Measurements from ENCODE around the gene AFF4. TPM values are rescaled to one million over a fixed set of nuclear protein-coding genes. Genes with fewer than 3 reads are reported as not detected.

AFF4 gene
- total and polyA plus RNA-seq, 10 of the 15 experiments (the other 5 are each of a cell fraction or from before 2014, with no cell fraction given), result 1.1 to 20.2 (median 10.4) TPM

GRCh38 chr5:132898094-132898493, 65.3 kb downstream of the AFF4 start:
- Histone ChIP-seq H2AFZ (ENCODE audit: control insufficient read depth, low read depth, low read length) (no peak overlapping the region), H3K79me2 (ENCODE audit: control insufficient read depth, insufficient read depth, low read length) (no peaks in the 10 kb centered on the region), H3K36me3 (ENCODE audit: control insufficient read depth in 2 of 2, insufficient read depth in 2 of 2, low read length in 1 of 2) (peaks cover 11 to 19% of the 10 kb centered on the region in 2 experiments), H3K4me1 (ENCODE audit: control insufficient read depth, insufficient read depth, low read length) (no peaks in the 10 kb centered on the region), H4K20me1 (ENCODE audit: control insufficient read depth, insufficient read depth) (no peaks in the 10 kb centered on the region), H3K27ac (ENCODE audit: control insufficient read depth, insufficient read depth) (no peak overlapping the region), H3K27me3 (replicated peaks in 1 of 2; ENCODE audit: control insufficient read depth in 2 of 2, insufficient read depth in 2 of 2, low read length in 1 of 2) (no peaks in the 10 kb centered on the region), H3K4me3 (no peak overlapping the region), H3K9ac (ENCODE audit: control insufficient read depth, insufficient read depth, low read length) (no peak overlapping the region), H3K9me3 (replicated peaks; ENCODE audit: control insufficient read depth, insufficient read depth, low read length) (no peaks in the 10 kb centered on the region), H3K4me2 (ENCODE audit: control insufficient read depth, insufficient read depth) (no peak overlapping the region)
- no peak for ATAC-seq
- no peak for DNase-seq (ENCODE audit: low read depth, low spot score)
- ChIA-PET RAD21 (ENCODE audit: unreplicated experiment) (no interaction called here), CTCF (interaction anchor here (0.7 to 1.3 kb wide), 3 partner anchors 78 to 320 kb away, joined by 3 to 4 read pairs (median 3); no protein-coding TSS in a partner anchor), POLR2A (interaction anchor here (0.6 kb wide), 1 partner anchor 20 kb away, joined by 3 read pairs; no protein-coding TSS in a partner anchor), SMC1A (ENCODE audit: uncharacterized antibody, unreplicated experiment) (interaction anchor here (1.5 kb wide), 1 partner anchor 53 kb away, joined by 3 read pairs; no protein-coding TSS in a partner anchor)
- TF ChIP-seq PBX3 (IDR thresholded peaks at IDR 0.05; ENCODE audit: insufficient replicate concordance, low read depth, low read length) (no peak), E4F1 (IDR thresholded peaks at IDR 0.05; ENCODE audit: borderline replicate concordance, partially characterized antibody) (no peak), POLR2AphosphoS2 (IDR thresholded peaks at IDR 0.05; ENCODE audit: low read depth, low read length) (no peak)
- 37% methylated on average over 3 of the region's 3 CpGs for WGBS (ENCODE audit: insufficient coverage, insufficient replicate concordance, low lambda C conversion rate, missing lambda C conversion rate)
- FAIRE-seq, result no peak
- in situ Hi-C loops (cut with MboI), result no loop called here
- intact Hi-C loops (cut with micrococcal nuclease; ENCODE audit: unreplicated experiment), result no loop called here
- BruUV-seq (replicated peaks), result no TSS peak
